Hindlimb muscle (tissue), 1 donor: ENCODE results near the gene USP3. TPM values are rescaled to one million over a fixed set of nuclear protein-coding genes. Genes with fewer than 3 reads are reported as not detected.

Source experiments
- DNase-seq: peaks from one replicate; pipeline ENCODE4 v3.0.0-alpha.2; 2013
- polyA plus RNA-seq: library from polyadenylated mRNA; unstranded; fragments of 120-200 nt; gene quantifications from one replicate; pipeline ENCODE4 v1.2.1, GENCODE V29; 2013; ENCODE audit not compliant: insufficient read length

Gene USP3
- polyA plus RNA-seq, 1 donor, result 26.4 TPM

GRCh38 chr15:63497642-63498467 is 6.5 kb upstream of the USP3 start:
- no peak for DNase-seq

- DNase-seq, result no peak
These were observed 5.2 kb upstream of the USP3 start for GRCh38 chr15:63499175-63499549.

GRCh38 chr15:63499611-63500010 is 4.8 kb upstream of the USP3 start:
- DNase-seq, result no peak

GRCh38 chr15:63500265-63501250 is 3.8 kb upstream of the USP3 start:
- DNase-seq, result no peak

- DNase-seq, result peak; percentile 91
These were observed 2.9 kb upstream of the USP3 start for GRCh38 chr15:63501256-63502089.

GRCh38 chr15:63502137-63502766 is 2.1 kb upstream of the USP3 start:
- no peak for DNase-seq

GRCh38 chr15:63502843-63503738 is 1.3 kb upstream of the USP3 start:
- peak; percentile 59 for DNase-seq

GRCh38 chr15:63503739-63504246 is 600 bp upstream of the USP3 start:
- peak; percentile 46 for DNase-seq

- peak; percentile 67 for DNase-seq
These were observed 817 bp downstream of the USP3 start for GRCh38 chr15:63504979-63505841.

GRCh38 chr15:63505842-63506222 is 1.4 kb downstream of the USP3 start:
- no peak for DNase-seq

GRCh38 chr15:63506537-63507035 is 2.2 kb downstream of the USP3 start:
- DNase-seq, result no peak

- DNase-seq, result no peak
These were observed 3.8 kb downstream of the USP3 start for GRCh38 chr15:63507878-63508818.

- DNase-seq, result no peak
These were observed 4.9 kb downstream of the USP3 start for GRCh38 chr15:63509056-63509954.

GRCh38 chr15:63509955-63510940 is 5.9 kb downstream of the USP3 start:
- DNase-seq, result no peak

- no peak for DNase-seq
These were observed 7.8 kb downstream of the USP3 start for GRCh38 chr15:63512148-63512547.

- DNase-seq, result no peak
These were observed 8.9 kb downstream of the USP3 start for GRCh38 chr15:63513271-63513670.
